Dendritic cell treated with granulocyte-macrophage colony-stimulating factor and Interleukin-4, amounts not matched to agents 40 ng/mL and 50 ng/mL, for 4 days (primary cell): ENCODE data around the gene VCAN.
A peak's percentile ranks its signal among the peaks of the same experiment; 100 is the strongest.

ENCODE experiments used
- H3K27ac Mint-ChIP-seq: one replicate; pipeline ENCODE4 v1.8.0; 2022; ENCODE audit warnings: mild to moderate bottlenecking, mixed read lengths
- H3K27me3 Mint-ChIP-seq: one replicate; pipeline ENCODE4 v1.8.0; 2022; ENCODE audit warnings: mild to moderate bottlenecking, mixed read lengths
- H3K36me3 Mint-ChIP-seq: one replicate; pipeline ENCODE4 v1.8.0; 2022; ENCODE audit warnings: low read depth, mixed read lengths
- H3K4me1 Mint-ChIP-seq: one replicate; pipeline ENCODE4 v1.8.0; 2022; ENCODE audit warnings: low read depth, mixed read lengths
- H3K4me3 Mint-ChIP-seq: one replicate; pipeline ENCODE4 v1.8.0; 2022; ENCODE audit warnings: mild to moderate bottlenecking, moderate library complexity, mixed read lengths
- H3K9me3 Mint-ChIP-seq: one replicate; pipeline ENCODE4 v1.8.0; 2022; ENCODE audit warnings: mixed read lengths
- intact Hi-C: fragments of 100-400 bp; cut with micrococcal nuclease; formaldehyde crosslinking; loops from one replicate; pipeline ENCODE4 v1.15.0; 2022

VCAN gene

DNA sequence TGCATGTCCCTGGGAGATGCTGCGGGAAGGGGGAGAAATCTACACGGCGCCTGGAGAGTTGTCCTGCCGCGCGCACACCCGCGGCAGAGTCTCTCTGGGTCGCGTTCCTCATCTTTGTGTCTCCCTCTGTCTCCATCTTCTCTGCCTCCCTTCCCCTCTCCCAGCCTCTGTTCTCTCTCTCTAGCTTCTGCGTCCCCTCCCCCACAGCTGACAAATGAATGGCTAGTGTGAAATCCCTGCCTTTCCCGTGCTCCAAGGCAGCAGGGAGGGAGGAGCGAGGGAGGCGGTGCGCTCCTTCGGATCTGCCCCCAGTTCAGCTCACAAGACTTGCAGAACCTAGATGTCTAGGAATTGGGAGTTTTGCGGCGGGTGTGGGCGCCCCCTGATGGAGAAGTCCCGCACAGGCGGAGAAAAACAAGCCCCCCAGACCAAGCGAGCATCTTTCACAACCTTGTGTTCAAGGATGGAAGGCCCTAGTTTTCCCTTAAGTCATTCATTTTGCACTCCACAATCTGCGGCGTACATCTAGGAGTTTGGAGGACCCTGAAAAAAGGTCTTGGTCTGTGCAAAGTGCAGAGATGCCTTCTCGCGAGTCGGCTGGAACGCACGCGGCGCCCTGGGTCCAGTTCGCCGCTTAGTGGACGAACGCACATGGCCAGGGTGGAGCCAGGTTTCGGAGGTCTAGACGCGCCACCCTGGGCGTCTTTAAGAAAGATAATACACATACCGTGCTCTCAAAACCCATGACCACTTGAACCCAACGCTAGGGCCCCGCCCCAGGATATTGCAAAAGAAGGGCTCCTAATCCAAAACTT is 2.0 kb downstream of the VCAN start:
- peak overlapping the region; percentile 96 for H3K27ac Mint-ChIP-seq
- peak overlapping the region; percentile 94 for H3K4me3 Mint-ChIP-seq
- peaks cover 22% of the 10 kb centered on the region for H3K36me3 Mint-ChIP-seq
- H3K9me3 Mint-ChIP-seq = no peaks in the 10 kb centered on the region
- peaks cover 48% of the 10 kb centered on the region for H3K4me1 Mint-ChIP-seq
- intact Hi-C loops = loop anchor here (2.0 to 10.0 kb wide), 7 partner anchors 43 to 1199 kb away; partner anchors contain the start of genes RPS23, TMEM167A and XRCC4
- H3K27me3 Mint-ChIP-seq = peaks cover 18% of the 10 kb centered on the region

DNA sequence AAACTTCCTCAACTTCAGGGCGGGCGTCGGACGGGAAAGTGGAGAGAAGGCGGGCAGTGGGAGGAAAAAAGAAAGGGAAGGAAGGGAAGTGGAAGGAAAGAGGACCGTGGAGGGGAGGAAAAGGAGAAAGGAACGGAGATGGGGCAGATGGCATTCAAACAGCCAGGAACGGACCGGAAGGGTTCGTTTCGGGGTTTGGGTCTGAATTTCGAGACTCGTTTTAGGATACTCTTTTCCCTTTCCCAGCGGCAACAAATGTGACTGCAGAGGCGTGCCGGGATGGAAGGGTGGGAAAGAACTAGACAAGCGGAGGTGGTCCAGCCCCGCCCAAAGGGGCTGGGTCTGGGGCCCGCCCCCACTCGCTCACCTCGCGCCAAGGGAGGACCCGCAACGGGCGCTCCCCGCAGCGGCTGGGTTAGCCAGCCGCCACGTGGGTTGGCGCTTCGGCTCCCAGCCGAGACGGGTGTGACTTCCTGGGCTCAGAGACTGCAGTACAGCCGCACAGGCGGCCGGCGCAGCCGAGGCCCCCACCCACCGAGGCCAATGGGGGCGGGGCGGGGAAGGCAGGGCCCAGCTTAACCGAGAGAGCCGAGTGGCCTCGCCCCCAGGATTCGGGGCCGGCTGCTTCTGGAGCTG is 2.7 kb downstream of the VCAN start:
- Mint-ChIP-seq H3K4me1 (peaks cover 55% of the 10 kb centered on the region), H3K27me3 (peaks cover 14% of the 10 kb centered on the region), H3K4me3 (peak overlapping the region; percentile 94), H3K36me3 (peaks cover 22% of the 10 kb centered on the region), H3K9me3 (no peaks in the 10 kb centered on the region), H3K27ac (peak overlapping the region; percentile 96)
- intact Hi-C loops = loop anchor here (5.0 to 10.0 kb wide), 4 partner anchors 88 to 1199 kb away; partner anchors contain the start of gene RPS23

DNA sequence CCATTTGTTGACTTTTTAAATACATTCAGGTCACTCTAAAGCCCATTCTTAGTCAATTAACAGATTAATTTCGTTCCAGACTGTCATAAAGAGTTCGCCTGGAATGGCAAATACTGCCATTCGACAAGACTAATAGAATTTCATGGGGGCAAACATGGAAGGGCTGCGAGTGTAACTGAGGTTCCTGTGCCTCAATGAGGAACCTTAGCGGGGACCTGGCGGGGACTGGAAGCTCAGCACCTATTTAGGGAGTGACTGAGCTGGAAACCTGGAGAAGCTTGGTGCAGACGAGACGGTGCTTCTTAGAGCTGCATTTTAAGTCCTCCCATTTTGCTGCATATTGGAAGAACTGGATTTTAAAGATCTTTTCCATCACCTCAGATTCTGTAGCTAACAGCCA is 3.4 kb downstream of the VCAN start:
- Mint-ChIP-seq H3K4me3 (peak overlapping the region; percentile 94), H3K27ac (peak overlapping the region; percentile 96), H3K27me3 (peaks cover 14% of the 10 kb centered on the region), H3K36me3 (peaks cover 22% of the 10 kb centered on the region), H3K9me3 (no peaks in the 10 kb centered on the region), H3K4me1 (peaks cover 62% of the 10 kb centered on the region)
- intact Hi-C loops = loop anchor here (5.0 to 10.0 kb wide), 4 partner anchors 87 to 1200 kb away; partner anchors contain the start of gene RPS23

DNA sequence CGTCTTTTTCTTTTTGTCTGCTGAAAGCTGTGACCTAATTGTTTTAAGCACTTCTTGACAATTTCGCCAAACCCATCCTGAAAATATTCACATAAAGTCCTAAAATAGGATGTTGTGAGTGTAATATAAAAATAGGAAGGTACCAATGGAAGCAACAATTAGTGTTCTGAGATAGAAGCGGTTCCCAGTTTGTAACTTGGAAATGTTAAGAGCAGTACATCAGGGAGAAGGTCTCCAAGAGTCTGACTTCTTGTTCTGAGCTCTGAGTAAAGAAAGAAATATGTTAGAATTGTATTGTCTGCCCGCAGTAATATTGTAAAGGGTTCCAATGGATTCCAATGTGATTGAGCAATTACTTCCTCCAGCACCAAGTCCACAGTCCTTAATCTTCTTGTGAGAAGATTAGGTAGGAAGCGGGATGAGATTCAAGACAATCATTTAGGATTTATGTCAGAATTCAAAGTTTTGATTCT is 3.9 kb downstream of the VCAN start:
- intact Hi-C loops = loop anchor here (10.0 kb wide), 1 partner anchor 1201 kb away; the partner anchor contains the start of gene RPS23
- peak overlapping the region; percentile 96 for H3K27ac Mint-ChIP-seq
- peaks cover 62% of the 10 kb centered on the region for H3K4me1 Mint-ChIP-seq
- H3K9me3 Mint-ChIP-seq = no peaks in the 10 kb centered on the region
- peak overlapping the region; percentile 94 for H3K4me3 Mint-ChIP-seq
- peaks cover 14% of the 10 kb centered on the region for H3K27me3 Mint-ChIP-seq
- H3K36me3 Mint-ChIP-seq = peaks cover 22% of the 10 kb centered on the region

DNA sequence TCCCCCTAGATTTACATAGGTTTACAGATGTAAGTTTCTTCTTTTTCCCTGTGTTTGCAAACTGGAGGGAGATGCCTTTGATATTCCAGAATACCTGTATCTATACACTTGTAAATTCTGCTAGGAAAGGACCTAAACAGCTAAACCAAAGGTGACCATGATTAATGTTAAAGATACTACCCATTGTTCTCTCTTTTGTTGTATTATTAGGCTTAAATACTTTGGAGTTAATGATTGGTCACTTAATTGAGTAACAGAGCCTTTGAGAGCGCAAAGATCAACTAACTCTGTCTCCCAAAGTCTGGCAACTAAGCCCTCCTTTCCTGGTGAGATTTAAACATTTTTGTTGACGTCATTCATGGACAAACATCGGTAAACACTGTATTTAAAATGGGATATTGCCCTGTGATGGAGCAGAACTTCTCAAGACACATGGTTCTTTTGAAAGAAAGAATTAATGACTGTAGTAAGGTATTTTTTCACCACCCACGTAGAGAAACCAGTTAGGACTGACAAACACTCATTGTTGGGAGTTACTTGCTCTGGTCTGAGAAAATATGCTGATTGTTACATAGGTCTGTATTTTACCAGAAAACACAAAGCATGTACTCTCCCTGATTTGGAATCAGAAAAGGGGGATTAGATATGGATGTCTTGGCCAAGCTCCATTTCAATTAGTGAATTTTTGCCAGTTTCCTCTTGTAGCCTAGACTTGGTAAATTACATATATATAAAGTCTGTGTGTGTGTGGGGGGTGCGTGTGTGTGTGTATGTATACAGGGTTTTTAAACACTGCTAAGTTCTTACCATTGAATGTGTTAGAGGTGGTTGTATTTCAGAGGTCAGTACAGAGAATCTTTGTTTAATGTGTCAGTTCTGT is 4.6 kb downstream of the VCAN start:
- intact Hi-C loops = loop anchor here (10.0 kb wide), 1 partner anchor 1201 kb away; the partner anchor contains the start of gene RPS23

DNA sequence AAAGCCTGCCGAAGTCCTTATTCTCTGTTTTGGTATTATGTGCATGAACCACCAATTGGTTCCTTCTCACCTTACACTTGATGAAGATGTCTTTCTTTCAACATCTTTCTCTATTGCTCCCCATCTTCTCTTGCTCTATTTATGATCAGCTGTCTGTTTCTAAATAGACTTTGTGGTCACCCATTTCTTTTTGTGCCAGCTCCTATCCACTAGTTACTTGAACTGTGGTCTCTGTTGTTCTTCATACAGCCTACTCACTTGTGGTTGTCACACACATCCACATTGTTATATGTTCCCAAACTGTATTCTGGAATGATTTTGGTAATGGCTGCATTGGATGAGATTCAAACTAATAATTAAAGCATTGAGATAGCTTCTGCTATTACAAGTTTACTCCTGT is 11.4 kb downstream of the VCAN start:
- Mint-ChIP-seq H3K9me3 (no peaks in the 10 kb centered on the region), H3K4me3 (no peak overlapping the region), H3K27me3 (no peaks in the 10 kb centered on the region), H3K4me1 (peaks cover 43% of the 10 kb centered on the region), H3K27ac (no peak overlapping the region), H3K36me3 (peaks cover 10% of the 10 kb centered on the region)
- intact Hi-C loops = no loop called here

More for the DNA sequence above, 4.6 kb downstream of the VCAN start:
- Mint-ChIP-seq H3K27me3 (peaks cover 9% of the 10 kb centered on the region), H3K27ac (peak overlapping the region; percentile 35), H3K36me3 (peaks cover 22% of the 10 kb centered on the region), H3K4me1 (peaks cover 55% of the 10 kb centered on the region), H3K9me3 (no peaks in the 10 kb centered on the region), H3K4me3 (no peak overlapping the region)

DNA sequence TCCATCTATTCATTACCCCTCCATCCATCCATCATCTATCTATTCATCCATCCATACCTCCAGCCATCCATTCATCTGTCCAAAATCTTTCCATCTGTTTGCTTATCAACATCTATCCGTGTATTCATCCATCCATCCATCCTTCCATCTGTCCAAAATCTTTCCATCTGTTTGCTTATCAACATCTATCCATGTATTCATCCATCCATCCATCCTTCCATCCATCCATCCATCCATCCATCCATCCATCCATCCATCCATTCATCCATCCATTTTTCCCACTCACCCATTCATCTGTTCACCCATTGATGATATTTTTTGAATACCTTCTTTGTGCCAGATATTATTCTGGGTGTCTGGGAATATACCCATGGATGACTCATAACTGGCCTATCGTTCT is 12.8 kb downstream of the VCAN start:
- peaks cover 35% of the 10 kb centered on the region for H3K4me1 Mint-ChIP-seq
- intact Hi-C loops = no loop called here
- H3K4me3 Mint-ChIP-seq = no peak overlapping the region
- H3K27ac Mint-ChIP-seq = no peak overlapping the region
- peaks cover 10% of the 10 kb centered on the region for H3K36me3 Mint-ChIP-seq
- no peaks in the 10 kb centered on the region for H3K9me3 Mint-ChIP-seq
- no peaks in the 10 kb centered on the region for H3K27me3 Mint-ChIP-seq

DNA sequence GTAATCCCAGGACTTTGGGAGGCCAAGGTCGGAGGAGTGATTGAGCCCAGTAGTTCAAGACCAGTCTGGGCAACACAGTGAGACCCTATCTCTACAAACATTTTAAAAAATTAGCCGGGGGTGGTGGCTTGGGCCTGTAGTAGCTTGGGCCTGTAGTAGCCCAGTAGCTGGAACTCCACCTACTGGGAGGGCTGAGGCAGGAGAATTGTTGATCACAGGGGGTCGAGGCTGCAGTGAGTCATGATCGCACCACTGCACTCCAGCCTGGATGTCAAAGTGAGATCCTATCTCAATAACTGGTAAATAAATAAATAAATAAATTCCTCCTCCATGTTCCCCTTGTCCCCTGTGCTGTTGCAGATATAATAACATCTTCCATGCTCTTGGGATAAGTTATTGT is 14.3 kb downstream of the VCAN start:
- Mint-ChIP-seq H3K9me3 (no peaks in the 10 kb centered on the region), H3K4me1 (peaks cover 33% of the 10 kb centered on the region), H3K27me3 (no peaks in the 10 kb centered on the region), H3K4me3 (no peak overlapping the region), H3K36me3 (peaks cover 18% of the 10 kb centered on the region), H3K27ac (peak overlapping the region; percentile 8)
- intact Hi-C loops = no loop called here

DNA sequence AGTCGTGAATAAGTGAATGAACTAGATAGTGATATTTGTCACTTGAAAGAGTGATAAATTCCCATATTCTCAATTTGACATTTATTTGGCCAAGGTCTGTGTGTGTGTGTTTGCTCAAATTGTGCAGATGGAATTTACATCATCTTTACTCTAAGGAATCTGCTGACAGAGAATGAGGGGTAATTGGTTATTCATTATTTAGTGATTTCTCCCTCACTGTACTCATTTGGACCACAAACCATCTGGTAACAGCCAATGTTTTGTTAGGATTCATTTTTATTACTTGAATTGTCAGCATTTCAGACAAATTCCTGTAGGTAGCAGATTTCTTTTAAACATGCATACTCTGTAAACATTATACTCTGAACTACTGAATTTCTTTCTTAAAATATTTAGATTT is 15.6 kb downstream of the VCAN start:
- Mint-ChIP-seq H3K9me3 (no peaks in the 10 kb centered on the region), H3K27me3 (no peaks in the 10 kb centered on the region), H3K27ac (no peak overlapping the region), H3K4me3 (no peak overlapping the region), H3K4me1 (peaks cover 34% of the 10 kb centered on the region), H3K36me3 (peaks cover 25% of the 10 kb centered on the region)
- intact Hi-C loops = no loop called here

DNA sequence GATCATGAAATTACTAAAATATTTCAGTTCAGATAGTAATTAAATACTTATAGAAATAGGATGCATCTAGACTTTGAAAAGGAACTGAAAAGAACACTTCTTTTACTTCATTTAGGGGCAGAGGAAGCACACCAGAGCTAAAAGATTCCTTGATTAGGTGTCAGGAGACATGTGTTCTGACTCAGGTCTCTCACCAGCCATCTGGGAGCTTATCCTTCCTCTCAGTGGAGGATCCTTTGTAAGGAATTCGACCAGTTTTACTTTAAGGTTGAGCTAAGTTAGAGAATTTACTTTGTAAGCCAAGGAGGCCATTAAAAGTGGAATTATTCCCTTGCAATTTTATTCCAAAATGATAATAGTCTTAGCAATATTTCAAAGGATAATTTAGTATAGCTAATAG is 16.7 kb downstream of the VCAN start:
- Mint-ChIP-seq H3K9me3 (no peaks in the 10 kb centered on the region), H3K27me3 (no peaks in the 10 kb centered on the region), H3K36me3 (peaks cover 25% of the 10 kb centered on the region), H3K4me3 (no peak overlapping the region), H3K4me1 (peaks cover 32% of the 10 kb centered on the region), H3K27ac (no peak overlapping the region)
- intact Hi-C loops = no loop called here

DNA sequence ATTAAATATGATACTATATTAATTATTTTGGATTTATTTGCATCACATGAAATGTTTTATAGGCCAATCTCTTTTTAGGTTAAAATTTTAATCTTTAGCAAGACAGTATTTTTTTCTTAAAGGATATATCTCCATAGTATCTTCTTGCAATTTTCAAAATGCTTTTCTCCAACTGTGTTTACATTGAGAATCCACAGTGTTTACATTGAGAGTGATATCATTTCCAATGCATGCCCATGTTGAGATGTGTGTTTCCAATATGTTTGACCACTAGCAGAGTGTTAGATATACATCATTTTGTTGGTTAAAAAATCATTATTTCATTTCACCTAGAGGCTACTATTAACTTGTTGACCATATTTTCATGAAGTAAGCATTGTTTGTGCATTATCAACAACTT is 17.3 kb downstream of the VCAN start:
- H3K9me3 Mint-ChIP-seq = no peaks in the 10 kb centered on the region
- H3K36me3 Mint-ChIP-seq = peaks cover 24% of the 10 kb centered on the region
- peaks cover 32% of the 10 kb centered on the region for H3K4me1 Mint-ChIP-seq
- no peaks in the 10 kb centered on the region for H3K27me3 Mint-ChIP-seq
- no peak overlapping the region for H3K4me3 Mint-ChIP-seq
- intact Hi-C loops = no loop called here
- no peak overlapping the region for H3K27ac Mint-ChIP-seq

DNA sequence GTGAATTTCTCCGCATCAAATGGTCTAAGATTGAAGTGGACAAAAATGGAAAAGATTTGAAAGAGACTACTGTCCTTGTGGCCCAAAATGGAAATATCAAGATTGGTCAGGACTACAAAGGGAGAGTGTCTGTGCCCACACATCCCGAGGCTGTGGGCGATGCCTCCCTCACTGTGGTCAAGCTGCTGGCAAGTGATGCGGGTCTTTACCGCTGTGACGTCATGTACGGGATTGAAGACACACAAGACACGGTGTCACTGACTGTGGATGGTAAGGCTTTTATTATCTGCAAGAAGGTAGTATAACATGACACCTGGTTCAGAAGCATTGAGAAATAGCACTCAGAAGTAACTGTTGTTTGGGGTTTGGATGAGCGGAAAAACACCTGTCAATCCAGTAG is 18.7 kb downstream of the VCAN start:
- no peaks in the 10 kb centered on the region for H3K27me3 Mint-ChIP-seq
- H3K9me3 Mint-ChIP-seq = no peaks in the 10 kb centered on the region
- H3K4me1 Mint-ChIP-seq = peaks cover 27% of the 10 kb centered on the region
- intact Hi-C loops = no loop called here
- H3K4me3 Mint-ChIP-seq = no peak overlapping the region
- H3K36me3 Mint-ChIP-seq = peaks cover 15% of the 10 kb centered on the region
- no peak overlapping the region for H3K27ac Mint-ChIP-seq

DNA sequence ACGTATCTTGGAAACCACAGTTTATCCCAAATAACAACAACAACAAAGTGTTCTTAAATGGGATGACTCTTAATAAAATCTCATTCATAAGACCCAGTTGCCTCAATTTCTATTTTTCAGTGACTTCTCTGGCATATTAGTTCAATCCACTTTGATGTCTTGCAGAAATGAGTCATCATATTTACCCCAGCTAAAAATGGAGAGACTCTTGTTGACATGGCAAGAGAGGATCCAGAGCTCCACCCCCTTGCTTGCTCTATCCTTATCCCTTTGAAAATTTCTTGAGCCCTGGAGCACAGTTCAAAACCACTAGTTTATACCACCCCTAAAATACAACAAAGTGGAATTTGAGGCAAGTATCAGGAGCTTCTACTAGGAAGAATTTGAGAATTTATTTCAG is 20.8 kb downstream of the VCAN start:
- no peak overlapping the region for H3K27ac Mint-ChIP-seq
- H3K36me3 Mint-ChIP-seq = peaks cover 15% of the 10 kb centered on the region
- no peak overlapping the region for H3K4me3 Mint-ChIP-seq
- H3K9me3 Mint-ChIP-seq = no peaks in the 10 kb centered on the region
- H3K27me3 Mint-ChIP-seq = no peaks in the 10 kb centered on the region
- H3K4me1 Mint-ChIP-seq = peaks cover 22% of the 10 kb centered on the region
- intact Hi-C loops = no loop called here
